HG02884 (cell line): ENCODE data around the gene PRPF31.

Experiments used
- ATAC-seq: cut with Tn5 transposase; IDR thresholded peaks from one replicate; pipeline ENCODE4 v1.9.1; 2021; ENCODE audit warnings: mild to moderate bottlenecking, moderate library complexity; ENCODE audit not compliant: unreplicated experiment

PRPF31 gene

DNA sequence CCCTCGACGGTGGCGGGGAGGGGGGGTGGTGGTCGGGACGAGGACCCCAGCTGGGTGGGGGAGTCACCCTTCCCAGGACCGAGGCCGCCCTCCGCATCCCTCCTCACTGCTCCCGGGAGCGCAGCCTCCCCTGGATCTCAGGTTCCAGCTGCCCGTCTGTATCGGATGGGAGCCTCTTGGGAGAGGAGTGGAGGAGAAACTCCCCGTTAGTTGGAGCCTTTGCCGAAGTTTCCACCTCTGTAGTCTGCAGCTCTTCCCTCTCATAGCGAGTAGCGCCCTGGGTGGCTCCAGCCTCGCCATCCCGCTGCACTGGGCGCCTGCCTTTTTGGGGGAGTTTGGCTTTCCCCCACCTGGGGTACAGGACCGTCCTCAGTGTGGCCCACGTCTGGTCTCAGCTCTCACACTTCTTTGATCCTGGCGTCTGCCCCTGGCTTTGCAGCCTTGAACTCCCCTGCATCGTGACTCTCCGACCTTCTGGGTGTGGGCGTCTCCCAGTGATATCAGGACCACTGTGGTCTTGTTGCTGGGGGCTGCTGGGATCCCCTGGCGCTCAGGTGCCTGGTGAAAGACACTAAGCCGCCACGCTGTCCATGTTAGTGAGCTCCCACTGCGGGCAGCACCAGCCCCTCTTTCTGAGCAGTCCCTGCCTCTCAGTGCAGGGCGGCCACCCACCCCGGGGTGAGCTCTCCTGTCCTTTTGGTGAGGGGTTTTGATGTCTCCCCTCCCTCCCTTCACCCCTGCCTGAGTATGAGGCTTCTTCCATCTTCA, 23.1 kb downstream of the PRPF31 start:
- no peak for ATAC-seq

DNA sequence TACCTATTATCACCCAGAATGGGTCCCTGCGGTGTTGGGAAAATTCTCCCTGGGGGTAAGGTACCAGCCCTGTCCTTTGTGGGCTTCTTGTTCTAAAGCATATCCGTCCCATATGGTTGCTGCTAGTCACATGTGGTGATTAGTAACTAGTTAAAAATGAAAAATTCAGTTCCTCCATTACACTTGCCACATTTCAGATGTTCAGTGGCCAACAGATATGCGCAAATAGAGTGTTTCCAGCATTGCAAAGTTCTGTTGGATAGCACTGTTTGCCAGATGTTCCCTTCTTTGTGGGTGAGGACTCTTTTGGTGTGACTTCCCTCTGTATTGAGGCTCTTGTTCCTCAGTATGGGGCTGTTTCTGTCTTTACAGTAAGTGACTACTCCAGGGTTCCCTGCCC, 25.8 kb downstream of the PRPF31 start:
- no peak for ATAC-seq

- ATAC-seq: no peak
These were observed 26.7 kb downstream of the PRPF31 start for GRCh38 chr19:54142166-54142780.

GRCh38 chr19:54145541-54146158, 30.1 kb downstream of the PRPF31 start:
- no peak for ATAC-seq

- no peak for ATAC-seq
These were observed 32.1 kb downstream of the PRPF31 start for GRCh38 chr19:54147676-54148075.

DNA sequence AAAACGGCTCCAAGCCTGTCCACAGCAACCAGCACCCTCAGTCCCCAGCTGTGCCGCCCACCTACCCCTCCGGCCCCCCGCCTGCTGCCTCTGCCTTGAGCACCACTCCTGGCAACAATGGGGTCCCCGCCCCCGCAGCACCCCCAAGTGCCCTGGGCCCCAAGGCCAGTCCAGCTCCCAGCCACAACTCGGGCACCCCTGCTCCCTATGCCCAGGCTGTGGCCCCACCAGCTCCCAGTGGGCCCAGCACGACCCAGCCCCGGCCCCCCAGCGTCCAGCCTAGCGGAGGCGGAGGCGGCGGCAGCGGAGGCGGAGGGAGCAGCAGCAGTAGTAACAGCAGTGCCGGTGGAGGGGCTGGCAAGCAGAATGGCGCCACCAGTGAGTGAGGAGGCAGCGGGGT, 32.6 kb downstream of the PRPF31 start:
- no peak for ATAC-seq

DNA sequence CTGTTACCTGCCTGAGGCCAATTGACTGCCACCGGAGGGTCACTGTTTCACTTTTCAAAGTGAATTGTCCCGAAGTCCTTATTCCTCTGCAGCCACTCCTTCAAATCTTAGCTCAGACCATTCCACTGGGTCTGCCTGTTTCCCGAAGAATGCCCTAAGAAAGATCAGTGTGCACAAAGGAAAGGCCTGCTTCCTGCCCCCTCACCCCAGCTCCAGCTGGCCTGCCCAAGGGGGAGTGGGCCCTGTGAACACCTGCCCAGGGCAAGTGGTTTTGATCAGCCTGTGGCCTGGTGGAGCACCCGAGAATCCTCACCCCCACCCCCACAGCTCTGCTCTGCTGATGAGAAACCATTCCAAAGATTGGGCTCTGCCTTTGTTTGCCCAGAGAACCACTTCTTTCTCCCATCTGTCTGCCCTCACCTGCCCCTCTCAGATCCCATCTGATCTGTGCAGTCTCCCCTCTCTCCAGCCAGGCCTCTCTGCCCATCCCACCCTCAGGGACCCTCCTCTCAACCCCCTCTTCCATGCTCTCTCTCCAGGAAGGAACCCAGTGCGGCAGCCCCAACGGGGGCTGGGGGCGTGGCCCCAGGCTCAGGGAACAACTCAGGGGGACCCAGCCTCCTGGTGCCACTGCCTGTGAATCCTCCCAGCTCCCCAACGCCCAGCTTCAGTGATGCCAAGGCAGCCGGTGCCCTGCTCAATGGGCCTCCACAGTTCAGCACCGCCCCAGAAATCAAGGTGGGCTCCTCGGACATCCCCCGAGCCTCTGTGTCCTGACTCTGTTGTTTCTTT, 33.7 kb downstream of the PRPF31 start:
- ATAC-seq: no peak

DNA sequence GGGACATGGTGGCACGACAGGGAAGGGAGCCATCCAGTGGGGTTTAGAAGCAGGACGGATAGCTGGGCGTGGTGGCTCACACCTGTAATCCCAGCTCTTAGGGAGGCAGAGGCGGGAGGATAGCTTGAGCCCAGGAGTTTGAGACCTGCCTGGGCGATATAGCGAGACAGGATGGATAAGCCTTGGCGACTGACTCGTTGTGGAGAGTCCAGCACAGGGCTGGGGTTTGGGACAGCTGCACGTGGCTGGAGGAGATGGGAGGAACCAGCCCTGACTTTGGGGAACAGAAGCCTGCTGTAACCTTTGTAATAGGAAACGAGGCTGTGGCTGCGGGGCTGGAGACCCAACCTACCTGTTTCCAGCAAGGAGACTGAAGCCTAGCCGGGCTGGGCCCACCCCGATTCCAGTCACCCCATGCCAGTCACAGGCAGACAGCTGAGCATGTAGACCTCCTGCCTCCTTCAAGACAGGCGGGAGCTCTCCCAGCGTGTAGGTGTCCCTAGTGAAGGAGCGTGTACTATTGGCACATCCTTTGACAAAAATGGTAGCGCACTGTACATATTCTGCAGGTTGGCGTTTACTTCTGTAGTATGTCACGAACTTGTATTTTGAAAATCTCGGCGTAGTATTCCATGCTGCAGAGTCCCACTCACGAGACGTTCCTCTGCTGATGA, 35.9 kb downstream of the PRPF31 start:
- no peak for ATAC-seq

DNA sequence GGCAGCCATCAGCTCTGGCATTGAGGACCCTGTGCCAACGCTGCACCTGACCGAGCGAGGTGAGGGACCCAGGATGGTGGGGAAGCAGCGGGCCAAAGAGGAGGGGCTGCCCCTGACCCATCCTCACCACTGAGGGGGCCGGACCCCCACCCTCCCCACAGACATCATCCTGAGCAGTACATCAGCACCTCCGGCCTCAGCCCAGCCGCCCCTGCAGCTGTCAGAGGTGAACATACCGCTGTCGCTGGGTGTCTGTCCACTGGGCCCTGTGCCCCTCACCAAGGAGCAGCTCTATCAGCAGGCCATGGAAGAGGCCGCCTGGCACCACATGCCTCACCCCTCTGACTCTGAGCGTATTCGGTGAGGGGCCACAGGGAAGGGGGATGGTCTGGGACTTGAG, 36.7 kb downstream of the PRPF31 start:
- ATAC-seq: no peak

- ATAC-seq: no peak
These were observed 37.4 kb downstream of the PRPF31 start for GRCh38 chr19:54152878-54153524.

DNA sequence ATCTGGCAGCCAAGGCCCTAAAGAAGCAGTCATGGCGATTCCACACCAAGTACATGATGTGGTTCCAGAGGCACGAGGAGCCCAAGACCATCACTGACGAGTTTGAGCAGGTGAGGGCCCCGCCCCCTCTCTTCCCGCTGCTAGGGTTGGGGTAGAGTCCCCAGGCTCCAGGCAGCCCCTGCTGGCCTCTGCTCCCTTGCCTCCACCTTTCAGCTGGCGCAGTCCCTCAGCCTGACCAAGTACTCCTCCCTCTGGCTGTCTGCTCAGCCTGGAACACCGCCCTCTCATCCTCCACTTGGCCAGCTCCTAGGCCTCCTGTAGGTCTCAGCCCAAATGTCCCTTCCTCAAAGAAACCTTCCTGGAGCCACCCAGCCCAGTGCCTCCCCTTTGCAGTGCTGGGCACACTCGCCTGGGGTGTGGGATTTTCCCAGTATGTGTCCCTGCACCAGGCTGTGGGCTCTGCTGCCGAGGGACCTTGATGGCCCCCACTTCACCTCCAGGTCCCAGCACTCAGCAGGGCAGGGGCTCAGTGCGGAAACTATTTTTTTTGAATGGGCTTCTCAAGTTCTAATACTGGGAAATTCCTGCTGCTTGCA, 38.3 kb downstream of the PRPF31 start:
- ATAC-seq: no peak

DNA sequence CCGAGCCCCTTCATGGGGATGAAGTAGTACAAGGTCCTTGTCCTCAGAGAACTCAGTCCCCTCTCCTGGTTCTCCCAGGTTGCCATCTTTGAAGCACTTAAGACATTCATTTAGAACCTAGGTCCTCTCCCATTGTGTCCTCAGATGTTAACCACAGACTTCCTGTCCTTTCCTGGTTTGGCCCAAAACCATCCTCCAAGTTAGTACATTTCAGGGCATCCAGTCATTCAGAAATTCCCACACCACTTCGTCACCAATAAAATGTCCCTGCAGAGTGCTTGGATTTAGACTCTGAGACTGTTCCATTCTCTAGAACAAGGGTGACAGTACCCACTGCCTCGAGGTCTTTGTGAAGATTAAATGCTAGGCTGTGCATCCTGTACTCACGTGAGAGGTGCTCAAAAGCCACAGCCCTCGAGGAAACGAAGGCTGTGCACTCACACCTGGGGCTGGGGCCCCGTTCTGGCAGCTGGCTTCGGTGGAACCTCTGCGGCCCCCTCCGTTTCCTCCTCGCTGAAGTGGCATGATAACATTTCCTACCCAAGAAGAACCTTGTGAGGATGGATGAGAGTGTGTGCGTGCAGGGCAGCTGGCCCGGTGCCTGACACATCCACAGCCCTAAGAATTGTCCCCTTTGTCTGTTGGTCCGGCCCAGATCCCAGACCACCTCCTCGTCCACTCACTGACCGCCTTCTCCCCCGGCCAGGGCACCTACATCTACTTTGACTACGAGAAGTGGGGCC, 39.2 kb downstream of the PRPF31 start:
- ATAC-seq: no peak

DNA sequence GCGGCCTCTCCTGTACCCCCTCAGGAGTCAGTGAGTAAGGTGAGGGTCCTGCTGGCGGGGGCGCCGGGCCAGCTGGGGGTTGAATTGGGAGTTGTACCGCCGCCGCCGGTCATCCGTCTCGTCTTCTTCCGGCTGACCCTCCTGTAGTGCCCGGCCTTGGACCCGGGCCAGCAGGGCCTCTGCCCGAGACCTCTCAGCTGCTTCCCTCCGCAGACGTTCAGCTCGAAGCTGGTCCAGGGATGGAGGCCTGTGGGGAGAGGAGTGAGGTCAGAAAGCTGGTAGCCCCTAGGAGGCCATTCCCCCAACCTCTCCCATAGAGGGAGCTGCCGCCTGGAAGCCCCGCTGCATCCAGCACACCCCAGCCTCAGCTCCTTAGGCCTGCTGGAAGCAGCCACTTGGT, 40.1 kb downstream of the PRPF31 start:
- ATAC-seq: no peak

- ATAC-seq: no peak
These were observed 40.9 kb downstream of the PRPF31 start for GRCh38 chr19:54156490-54156889.

GRCh38 chr19:54156953-54157352, 41.4 kb downstream of the PRPF31 start:
- ATAC-seq: no peak

DNA sequence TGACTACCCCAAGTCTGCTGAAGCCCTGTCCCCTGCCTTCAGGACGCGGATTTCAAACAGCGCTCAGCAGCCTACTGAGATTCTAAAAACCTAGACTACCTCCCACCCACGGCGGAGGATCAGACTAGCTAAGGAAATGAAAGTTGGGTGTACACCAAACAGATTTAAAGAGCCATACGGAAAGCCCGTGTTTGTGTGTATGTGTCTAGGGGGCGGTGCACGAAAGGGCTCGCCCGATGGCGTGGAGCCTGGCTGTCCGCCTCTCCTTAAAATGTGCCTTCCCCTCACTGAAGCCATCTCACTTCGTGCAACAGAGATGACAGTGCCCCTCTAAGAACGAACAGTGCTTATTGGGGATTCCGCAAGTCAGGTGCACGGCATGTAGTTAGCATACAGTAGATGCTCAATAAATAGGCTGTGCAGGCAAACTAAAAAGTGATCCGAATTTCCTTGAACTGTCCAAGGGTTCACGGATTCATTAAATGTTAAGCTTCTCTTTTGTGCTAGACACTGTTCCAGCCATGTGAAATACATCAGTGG, 43.3 kb downstream of the PRPF31 start:
- no peak for ATAC-seq

DNA sequence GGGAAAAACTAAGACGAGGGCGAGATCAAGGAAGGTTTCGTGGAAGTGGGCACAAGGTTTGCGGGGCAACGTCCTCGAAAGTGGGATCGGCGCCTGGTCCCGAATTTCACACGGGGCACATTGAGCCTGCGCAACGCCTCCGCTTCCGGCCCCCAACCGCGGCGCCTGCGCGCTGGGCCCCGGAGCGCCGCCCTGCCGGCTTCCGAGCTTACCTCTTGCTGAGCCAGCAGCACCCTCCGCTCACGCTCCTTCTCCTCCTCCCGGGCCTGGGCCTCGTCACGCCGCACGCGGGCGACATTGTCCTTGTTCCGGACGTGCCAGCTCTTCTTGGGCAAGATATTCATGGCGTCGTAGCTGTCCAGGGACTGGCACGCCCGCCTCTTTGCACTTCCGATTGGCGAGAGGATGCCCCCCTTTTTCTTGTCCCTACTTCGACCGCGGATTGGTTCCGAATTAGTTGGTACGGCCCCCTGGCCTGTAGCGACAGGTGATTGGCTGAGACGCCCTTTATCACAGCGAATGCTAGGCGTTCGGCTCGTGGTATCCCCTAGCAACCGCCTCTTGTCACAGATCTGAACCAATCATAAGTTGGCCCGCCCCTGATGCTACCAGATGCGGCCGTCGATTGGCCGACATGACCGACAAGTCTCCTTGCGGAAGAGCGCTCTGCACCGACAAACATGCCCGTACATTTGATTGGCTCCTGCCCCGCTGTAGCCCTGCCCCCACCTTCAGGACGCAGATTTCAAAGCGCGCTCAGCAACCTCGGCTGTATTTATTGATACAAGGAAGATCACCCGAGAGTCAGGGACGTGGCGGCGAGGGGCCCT, 44.0 kb downstream of the PRPF31 start, which contains the start of gene LENG1:
Gene LENG1, minus strand, starts transcription at position 370 of the 830 bp plus-strand sequence. Its CDS starts 26 bp downstream, at position 344.
- peak; percentile 83 for ATAC-seq

DNA sequence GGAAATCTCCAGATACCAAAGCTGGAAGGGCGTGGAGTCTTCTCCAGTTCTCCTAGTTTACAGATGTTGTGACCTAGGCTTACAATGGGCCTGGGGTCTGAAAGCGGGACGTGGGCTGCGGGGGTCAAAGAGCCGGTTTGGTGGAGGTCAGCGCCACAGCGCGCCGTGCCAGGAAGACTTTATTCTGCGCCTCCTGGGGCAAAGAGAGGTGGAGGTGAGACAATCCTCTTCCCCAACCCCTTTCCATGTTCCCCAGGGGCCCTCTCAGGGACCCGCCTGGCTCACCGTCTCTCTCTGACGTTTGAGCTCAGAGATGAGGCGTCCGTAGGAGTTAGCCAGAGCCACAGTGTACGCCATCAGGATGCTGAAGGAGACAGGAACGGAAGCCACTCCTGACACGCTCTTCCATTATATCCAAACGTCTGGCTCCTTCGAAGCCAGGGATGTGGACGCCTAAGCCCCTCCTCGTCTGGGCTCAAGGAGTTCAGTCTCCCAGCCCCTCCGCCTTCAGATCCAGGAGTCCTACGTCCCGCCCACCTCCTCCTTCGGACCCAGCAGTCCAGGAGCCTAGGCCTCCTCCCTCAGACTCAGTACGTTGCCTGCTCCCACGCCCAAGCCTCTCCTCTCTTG, 44.7 kb downstream of the PRPF31 start:
- no peak for ATAC-seq
